Adipose tissue (tissue), 3 donors: Measurements from ENCODE around the gene MAML3. TPM values are rescaled to one million over a fixed set of nuclear protein-coding genes. Genes with fewer than 3 reads are reported as not detected.

Experiments used
- H3K27ac ChIP-seq: one replicate; pipeline ENCODE4 v1.5.1; 2013; ENCODE audit warnings: low read depth, low read length
- WGBS, 3 donors: extraction: QIAGEN DNeasy Blood & Tissue Kit; methylation state at CpG; one replicate each; pipeline ENCODE4 v1.1.7; 2013; 5-methylcytosine and 5-hydroxymethylcytosine counted together
- polyA plus RNA-seq, 3 donors: library from polyadenylated mRNA; stranded (reverse); fragments of 200-250 nt; gene quantifications; one replicate each; pipeline ENCODE4 v1.2.3, GENCODE V29; 2013
- donor health status: healthy with polysubstance abuse.
- donor health status: Bipolar disorder and iron deficiency.
- donor health status: healthy.

The MAML3 gene
- polyA plus RNA-seq, 3 donors = 2.8 to 3.2 (median 3.1) TPM

- H3K27ac ChIP-seq = no peak overlapping the region
- WGBS, 3 donors = 27 to 73% (median 71%) methylated on average over 10 of the region's 10 CpGs
Observed at GRCh38 chr4:139841464-139842195, 312.4 kb downstream of the MAML3 start.

- WGBS, 3 donors = 87 to 98% (median 96%) methylated on average over 2 of the region's 2 CpGs
- no peak overlapping the region for H3K27ac ChIP-seq
Observed at GRCh38 chr4:139840773-139841172, 313.2 kb downstream of the MAML3 start.

GRCh38 chr4:139839403-139840031 lies 314.5 kb downstream of the MAML3 start:
- 68 to 87% (median 78%) methylated on average over 6 of the region's 6 CpGs for WGBS, 3 donors

GRCh38 chr4:139838811-139839210 lies 315.2 kb downstream of the MAML3 start:
- no peak overlapping the region for H3K27ac ChIP-seq
- 93 to 97% (median 94%) methylated on average over 3 of the region's 3 CpGs for WGBS, 3 donors

More at GRCh38 chr4:139839403-139840031, 314.5 kb downstream of the MAML3 start:
- no peak overlapping the region for H3K27ac ChIP-seq

GRCh38 chr4:139834981-139835391 lies 319.0 kb downstream of the MAML3 start:
- WGBS, 3 donors = 91 to 95% (median 95%) methylated on average over 2 of the region's 2 CpGs
- no peak overlapping the region for H3K27ac ChIP-seq

GRCh38 chr4:139834226-139834662 lies 319.7 kb downstream of the MAML3 start:
- 83 to 95% (median 94%) methylated on average over 8 of the region's 8 CpGs for WGBS, 3 donors
- H3K27ac ChIP-seq = no peak overlapping the region

- H3K27ac ChIP-seq = no peak overlapping the region
- WGBS, 3 donors = 83 to 90% (median 89%) methylated on average over 21 of the region's 21 CpGs
Observed at GRCh38 chr4:139833151-139833910, 320.7 kb downstream of the MAML3 start.

GRCh38 chr4:139828966-139829664 lies 324.9 kb downstream of the MAML3 start:
- H3K27ac ChIP-seq = no peak overlapping the region

GRCh38 chr4:139826426-139826825 lies 327.6 kb downstream of the MAML3 start:
- 76 to 94% (median 88%) methylated on average over 8 of the region's 8 CpGs for WGBS, 3 donors

More at GRCh38 chr4:139828966-139829664, 324.9 kb downstream of the MAML3 start:
- 45 to 86% (median 54%) methylated on average over 7 of the region's 7 CpGs for WGBS, 3 donors

GRCh38 chr4:139825523-139826014 lies 328.4 kb downstream of the MAML3 start:
- H3K27ac ChIP-seq = no peak overlapping the region
- WGBS, 3 donors = 74 to 78% (median 77%) methylated on average over 13 of the region's 13 CpGs

More at GRCh38 chr4:139826426-139826825, 327.6 kb downstream of the MAML3 start:
- H3K27ac ChIP-seq = no peak overlapping the region

- WGBS, 3 donors = 69 to 78% (median 76%) methylated on average over 9 of the region's 9 CpGs
- H3K27ac ChIP-seq = no peak overlapping the region
Observed at GRCh38 chr4:139824882-139825522, 329.0 kb downstream of the MAML3 start.

GRCh38 chr4:139823746-139824145 lies 330.2 kb downstream of the MAML3 start:
- no peak overlapping the region for H3K27ac ChIP-seq
- WGBS, 3 donors = 81 to 95% (median 89%) methylated on average over 5 of the region's 5 CpGs

- H3K27ac ChIP-seq = no peak overlapping the region
- WGBS, 3 donors = 96 to 99% (median 98%) methylated on average over 4 of the region's 4 CpGs
Observed at GRCh38 chr4:139823345-139823744, 330.6 kb downstream of the MAML3 start.

GRCh38 chr4:139822391-139822790 lies 331.6 kb downstream of the MAML3 start:
- H3K27ac ChIP-seq = no peak overlapping the region
- WGBS, 3 donors = 94 to 96% (median 95%) methylated on average over 4 of the region's 4 CpGs

GRCh38 chr4:139819082-139819481 lies 334.9 kb downstream of the MAML3 start:
- no peak overlapping the region for H3K27ac ChIP-seq
- WGBS, 3 donors = 74 to 98% (median 97%) methylated on average over 2 of the region's 2 CpGs

- 91% methylated on average over 6 of the region's 6 CpGs for WGBS, 3 donors
- H3K27ac ChIP-seq = no peak overlapping the region
Observed at GRCh38 chr4:139817657-139818452, 336.1 kb downstream of the MAML3 start.

- H3K27ac ChIP-seq = no peak overlapping the region
- 92 to 98% (median 96%) methylated on average over 3 of the region's 3 CpGs for WGBS, 3 donors
Observed at GRCh38 chr4:139816856-139817255, 337.1 kb downstream of the MAML3 start.
